Measurements from ENCODE around the gene CKB.

CKB gene

GRCh38 chr14:103492156-103492925 is 30.3 kb downstream of the CKB start:
- DNase-seq (ENCODE audit: low read depth in 1 of 2, low spot score in 1 of 2) = no peak

GRCh38 chr14:103491691-103492090 is 30.9 kb downstream of the CKB start:
- no peak for DNase-seq (ENCODE audit: low read depth in 1 of 2, low spot score in 1 of 2)

- DNase-seq (ENCODE audit: low read depth in 1 of 2, low spot score in 1 of 2) = no peak
Observed at GRCh38 chr14:103489621-103490020, 33.0 kb downstream of the CKB start.

- no peak for DNase-seq (ENCODE audit: low read depth in 1 of 2, low spot score in 1 of 2)
Observed at GRCh38 chr14:103488960-103489359, 33.7 kb downstream of the CKB start.

- no peak for DNase-seq (ENCODE audit: low read depth in 1 of 2, low spot score in 1 of 2)
Observed at GRCh38 chr14:103488071-103488470, 34.6 kb downstream of the CKB start.

- no peak for DNase-seq (ENCODE audit: low read depth in 1 of 2, low spot score in 1 of 2)
Observed at GRCh38 chr14:103485504-103485903, 37.1 kb downstream of the CKB start.

GRCh38 chr14:103483600-103483999 is 39.0 kb downstream of the CKB start:
- no peak for DNase-seq (ENCODE audit: low read depth in 1 of 2, low spot score in 1 of 2)

- DNase-seq (ENCODE audit: low read depth in 1 of 2, low spot score in 1 of 2) = no peak
Observed at GRCh38 chr14:103480595-103480994, 42.0 kb downstream of the CKB start.

GRCh38 chr14:103476631-103477030 is 46.0 kb downstream of the CKB start:
- DNase-seq (ENCODE audit: low read depth in 1 of 2, low spot score in 1 of 2) = no peak

- no peak for DNase-seq (ENCODE audit: low read depth in 1 of 2, low spot score in 1 of 2)
Observed at GRCh38 chr14:103476065-103476464, 46.6 kb downstream of the CKB start.

GRCh38 chr14:103474893-103475292 is 47.7 kb downstream of the CKB start:
- no peak for DNase-seq (ENCODE audit: low read depth in 1 of 2, low spot score in 1 of 2)

GRCh38 chr14:103472939-103473338 is 49.7 kb downstream of the CKB start:
- no peak for DNase-seq (ENCODE audit: low read depth in 1 of 2, low spot score in 1 of 2)

All from stimulated activated CD4-positive, alpha-beta T cell treated with anti-CD3 and anti-CD28 coated beads, Interleukin-15, amount 100 ng/mL, for 1 hour (primary cell).